C4-2B (cell line): ENCODE results near the gene BLOC1S6.

Experiments
- CTCF ChIP-seq: fragments of 450-650 bp; conservative IDR thresholded peaks from 2 replicates; pipeline ENCODE4 v1.5.1; 2017; ENCODE audit warnings: mild to moderate bottlenecking
- ZFX ChIP-seq: fragments of 450-650 bp; IDR thresholded peaks from 2 replicates; pipeline ENCODE4 v1.6.1; 2017

GRCh38 chr15:45572617-45573016 lies 14.6 kb upstream of the BLOC1S6 start:
- TF ChIP-seq CTCF (no peak), ZFX (no peak)
